ENCODE data around the gene SLC12A3.
"Not testable (repeated sequence)": the region's sequence is repeated elsewhere in the genome, so short reads cannot be mapped to it uniquely, and the experiment has no call there.

Gene SLC12A3

GRCh38 chr16:56932721-56933619 is 68.0 kb downstream of the SLC12A3 start:
- TF ChIP-seq SUZ12 (IDR thresholded peaks at IDR 0.05) (no peak), HDGF (IDR thresholded peaks at IDR 0.05; ENCODE audit: borderline replicate concordance) (no peak), BHLHE40 (IDR thresholded peaks at IDR 0.05; ENCODE audit: borderline replicate concordance) (no peak), PKNOX1 (IDR thresholded peaks at IDR 0.05) (no peak), L3MBTL2 (conservative IDR thresholded peaks at IDR 0.05) (no peak; the same call in 1 of the 2 replicates), FOXK2 (IDR thresholded peaks at IDR 0.05) (no peak), NFRKB (IDR thresholded peaks at IDR 0.05) (no peak), FOXM1 (IDR thresholded peaks at IDR 0.05; ENCODE audit: borderline replicate concordance) (no peak), SP1 (IDR thresholded peaks at IDR 0.05) (no peak), ZNF384 (IDR thresholded peaks at IDR 0.05) (no peak), ELF4 (IDR thresholded peaks at IDR 0.05) (no peak), LEF1 (IDR thresholded peaks at IDR 0.05; ENCODE audit: borderline replicate concordance) (no peak), ARNT (IDR thresholded peaks at IDR 0.05) (no peak), CTBP1 (IDR thresholded peaks at IDR 0.05; ENCODE audit: borderline replicate concordance) (no peak), TARDBP (IDR thresholded peaks at IDR 0.05) (no peak)
- POLR2A ChIA-PET: interaction anchor here (0.6 to 2.9 kb wide), 11 partner anchors 11 to 73 kb away, joined by 3 to 24 read pairs (median 6); no protein-coding TSS in a partner anchor
- CTCF ChIA-PET: no interaction called here
- peak; percentile 45 for DNase-seq (ENCODE audit: extremely low spot score)

- ChIA-PET CTCF (no interaction called here), POLR2A (interaction anchor here (0.7 to 1.0 kb wide), 2 partner anchors 23 to 165 kb away, joined by 3 read pairs; no protein-coding TSS in a partner anchor)
- no peak for DNase-seq (ENCODE audit: extremely low spot score)
- no peak for TF ChIP-seq HDGF (IDR thresholded peaks at IDR 0.05; ENCODE audit: borderline replicate concordance)
- TF ChIP-seq ARNT (IDR thresholded peaks at IDR 0.05): no peak
- TF ChIP-seq TARDBP (IDR thresholded peaks at IDR 0.05): no peak
- TF ChIP-seq SUZ12 (IDR thresholded peaks at IDR 0.05): no peak
- TF ChIP-seq L3MBTL2 (conservative IDR thresholded peaks at IDR 0.05): no peak
- TF ChIP-seq NFRKB (IDR thresholded peaks at IDR 0.05): no peak
- no peak for TF ChIP-seq BHLHE40 (IDR thresholded peaks at IDR 0.05; ENCODE audit: borderline replicate concordance)
- no peak for TF ChIP-seq ZNF384 (IDR thresholded peaks at IDR 0.05)
- TF ChIP-seq LEF1 (IDR thresholded peaks at IDR 0.05; ENCODE audit: borderline replicate concordance): no peak
- no peak for TF ChIP-seq FOXA1 (IDR thresholded peaks at IDR 0.05)
These were observed 69.0 kb downstream of the SLC12A3 start for GRCh38 chr16:56933828-56934598.

GRCh38 chr16:56934599-56935145 is 69.7 kb downstream of the SLC12A3 start:
- CTCF ChIA-PET; DNase-seq (ENCODE audit: extremely low spot score); POLR2A ChIA-PET: not testable (repeated sequence)

- ChIA-PET CTCF (no interaction called here), POLR2A (no interaction called here)
- DNase-seq (ENCODE audit: extremely low spot score): no peak
- TF ChIP-seq ELF4 (IDR thresholded peaks at IDR 0.05) (no peak), L3MBTL2 (conservative IDR thresholded peaks at IDR 0.05) (no peak)
These were observed 70.2 kb downstream of the SLC12A3 start for GRCh38 chr16:56935201-56935600.

GRCh38 chr16:56936491-56936890 is 71.5 kb downstream of the SLC12A3 start:
- ChIA-PET POLR2A (no interaction called here), CTCF (interaction anchor here (0.8 kb wide), 1 partner anchor 28 kb away, joined by 3 read pairs; no protein-coding TSS in a partner anchor)
- TF ChIP-seq TARDBP (IDR thresholded peaks at IDR 0.05): no peak
- TF ChIP-seq FOXM1 (IDR thresholded peaks at IDR 0.05; ENCODE audit: borderline replicate concordance): no peak
- no peak for TF ChIP-seq ARNT (IDR thresholded peaks at IDR 0.05)
- TF ChIP-seq L3MBTL2 (conservative IDR thresholded peaks at IDR 0.05): no peak
- no peak for TF ChIP-seq FOXK2 (IDR thresholded peaks at IDR 0.05)
- no peak for TF ChIP-seq HDGF (IDR thresholded peaks at IDR 0.05; ENCODE audit: borderline replicate concordance)
- no peak for TF ChIP-seq ZNF384 (IDR thresholded peaks at IDR 0.05)
- no peak for DNase-seq (ENCODE audit: extremely low spot score)

- no peak for DNase-seq (ENCODE audit: extremely low spot score)
- TF ChIP-seq SUZ12 (IDR thresholded peaks at IDR 0.05): no peak
- TF ChIP-seq SP1 (IDR thresholded peaks at IDR 0.05): no peak
- TF ChIP-seq LEF1 (IDR thresholded peaks at IDR 0.05; ENCODE audit: borderline replicate concordance): no peak
- TF ChIP-seq FOXA1 (IDR thresholded peaks at IDR 0.05): no peak
- POLR2A ChIA-PET: no interaction called here
- CTCF ChIA-PET: interaction anchor here (0.8 kb wide), 1 partner anchor 27 kb away, joined by 3 read pairs; no protein-coding TSS in a partner anchor
These were observed 71.9 kb downstream of the SLC12A3 start for GRCh38 chr16:56936950-56937349.

- ChIA-PET CTCF (no interaction called here), POLR2A (no interaction called here)
- DNase-seq (ENCODE audit: extremely low spot score): no peak
- TF ChIP-seq FOXK2 (IDR thresholded peaks at IDR 0.05) (no peak), ARNT (IDR thresholded peaks at IDR 0.05) (no peak), PKNOX1 (IDR thresholded peaks at IDR 0.05) (no peak), CTBP1 (IDR thresholded peaks at IDR 0.05; ENCODE audit: borderline replicate concordance) (no peak), TARDBP (IDR thresholded peaks at IDR 0.05) (no peak), SUZ12 (IDR thresholded peaks at IDR 0.05) (no peak), HDGF (IDR thresholded peaks at IDR 0.05; ENCODE audit: borderline replicate concordance) (no peak), NFRKB (IDR thresholded peaks at IDR 0.05) (no peak), FOXA1 (IDR thresholded peaks at IDR 0.05) (no peak)
These were observed 73.9 kb downstream of the SLC12A3 start for GRCh38 chr16:56938664-56939513.
